Tibial nerve (tissue), 4 donors: ENCODE results near the gene CAVIN2. TPM values are rescaled to one million over a fixed set of nuclear protein-coding genes. Genes with fewer than 3 reads are reported as not detected.

Source experiments
- DNase-seq, 2 donors: peaks; one replicate each; pipeline ENCODE4 v3.0.0-alpha.2; 2019; ENCODE audit warnings: low spot score in 2 of 2
- H3K27ac ChIP-seq, 4 donors: fragments of 200-600 bp; sonication (generic) in 3 of 4; one replicate each; pipeline ENCODE4 v1.5.1; 2017 to 2019; ENCODE audit warnings: mild to moderate bottlenecking in 1 of 4
- H3K27me3 ChIP-seq, 2 donors: fragments of 200-600 bp; sonication (generic) in 1 of 2; one replicate each; pipeline versions ENCODE4 v1.5.1 to v1.6.0; 2017 to 2019
- H3K36me3 ChIP-seq, 3 donors: fragments of 200-600 bp; sonication (generic); one replicate each; pipeline ENCODE4 v1.5.1; 2018 to 2019
- H3K4me1 ChIP-seq, 4 donors: fragments of 200-600 bp; sonication (generic) in 3 of 4; one replicate each; pipeline ENCODE4 v1.5.1; 2017 to 2019
- H3K4me3 ChIP-seq, 4 donors: fragments of 200-600 bp; sonication (generic) in 3 of 4; one replicate each; pipeline ENCODE4 v1.5.1; 2017 to 2019; ENCODE audit warnings: mild to moderate bottlenecking in 1 of 4, moderate library complexity in 1 of 4
- H3K9me3 ChIP-seq, 4 donors: fragments of 200-600 bp; sonication (generic) in 3 of 4; one replicate each; pipeline ENCODE4 v1.5.1; 2017 to 2019
- EP300 ChIP-seq, 2 donors: sonication (generic); formaldehyde crosslinking; IDR thresholded peaks; one replicate each; pipeline ENCODE4 v1.6.1; 2017; ENCODE audit warnings: antibody characterized with exemption in 2 of 2, mild to moderate bottlenecking in 1 of 2
- POLR2A ChIP-seq, 2 donors: fragments of 450-650 bp; IDR thresholded peaks; one replicate each; pipeline ENCODE4 v1.6.1; 2017; ENCODE audit warnings: antibody characterized with exemption in 2 of 2, mild to moderate bottlenecking in 2 of 2, moderate library complexity in 2 of 2
- WGBS, 2 donors: methylation state at CpG; one replicate each; pipeline ENCODE4 v1.1.5; 2018; 5-methylcytosine and 5-hydroxymethylcytosine counted together
- total RNA-seq, 4 donors: library from RNA; depleted of rRNA; stranded (reverse); fragments of >200 nt; gene quantifications; one replicate each; pipeline ENCODE4 v1.1.0, GENCODE V29; 2016
- TF ChIP-seq, protein P1 (sequence below), 5 experiments: fragments of 200-600 bp in 3 of 5; fragments of 450-650 bp in 2 of 5; sonication (generic) in 3 of 5; IDR thresholded peaks; one replicate each; pipeline ENCODE4 v1.5.1; 2016 to 2019; ENCODE audit warnings: antibody characterized with exemption in 5 of 5, mild to moderate bottlenecking in 3 of 5, moderate library complexity in 2 of 5

CAVIN2 gene
- total RNA-seq, 4 donors from 2014 or later = 47.9 to 54.0 (median 50.9) TPM

DNA sequence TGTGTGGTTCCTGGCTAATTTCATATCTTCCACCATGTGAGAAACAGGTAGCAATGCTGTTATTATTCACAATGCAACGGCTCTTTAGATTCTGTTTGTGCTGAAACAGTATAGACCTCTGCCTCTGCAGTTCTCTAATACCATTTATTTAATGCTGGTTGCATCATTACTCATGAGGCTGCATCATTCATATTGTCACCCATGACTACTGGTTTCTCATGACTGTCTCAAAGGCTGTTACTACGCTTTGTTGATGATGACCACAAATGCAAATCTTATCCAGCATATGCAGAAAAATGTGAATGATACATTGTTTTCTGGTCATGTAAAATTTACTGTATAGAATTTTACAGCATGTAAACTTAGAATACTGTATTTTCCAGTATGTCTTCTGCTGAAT is 22.5 kb downstream of the CAVIN2 start:
- no peak for DNase-seq
- Histone ChIP-seq H3K36me3 (no peaks in the 10 kb centered on the region), H3K9me3 (no peaks in the 10 kb centered on the region), H3K4me1 (no peaks in the 10 kb centered on the region), H3K27me3 (no peaks in the 10 kb centered on the region), H3K27ac (no peak overlapping the region), H3K4me3 (no peak overlapping the region)
- TF ChIP-seq, protein P1, sequence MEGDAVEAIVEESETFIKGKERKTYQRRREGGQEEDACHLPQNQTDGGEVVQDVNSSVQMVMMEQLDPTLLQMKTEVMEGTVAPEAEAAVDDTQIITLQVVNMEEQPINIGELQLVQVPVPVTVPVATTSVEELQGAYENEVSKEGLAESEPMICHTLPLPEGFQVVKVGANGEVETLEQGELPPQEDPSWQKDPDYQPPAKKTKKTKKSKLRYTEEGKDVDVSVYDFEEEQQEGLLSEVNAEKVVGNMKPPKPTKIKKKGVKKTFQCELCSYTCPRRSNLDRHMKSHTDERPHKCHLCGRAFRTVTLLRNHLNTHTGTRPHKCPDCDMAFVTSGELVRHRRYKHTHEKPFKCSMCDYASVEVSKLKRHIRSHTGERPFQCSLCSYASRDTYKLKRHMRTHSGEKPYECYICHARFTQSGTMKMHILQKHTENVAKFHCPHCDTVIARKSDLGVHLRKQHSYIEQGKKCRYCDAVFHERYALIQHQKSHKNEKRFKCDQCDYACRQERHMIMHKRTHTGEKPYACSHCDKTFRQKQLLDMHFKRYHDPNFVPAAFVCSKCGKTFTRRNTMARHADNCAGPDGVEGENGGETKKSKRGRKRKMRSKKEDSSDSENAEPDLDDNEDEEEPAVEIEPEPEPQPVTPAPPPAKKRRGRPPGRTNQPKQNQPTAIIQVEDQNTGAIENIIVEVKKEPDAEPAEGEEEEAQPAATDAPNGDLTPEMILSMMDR (IDR thresholded peaks at IDR 0.05) = no peak
- TF ChIP-seq EP300 (IDR thresholded peaks at IDR 0.05) (no peak), POLR2A (IDR thresholded peaks at IDR 0.05) (no peak)
- 84 to 93% methylated on average over 2 of the region's 2 CpGs for WGBS, 2 donors

DNA sequence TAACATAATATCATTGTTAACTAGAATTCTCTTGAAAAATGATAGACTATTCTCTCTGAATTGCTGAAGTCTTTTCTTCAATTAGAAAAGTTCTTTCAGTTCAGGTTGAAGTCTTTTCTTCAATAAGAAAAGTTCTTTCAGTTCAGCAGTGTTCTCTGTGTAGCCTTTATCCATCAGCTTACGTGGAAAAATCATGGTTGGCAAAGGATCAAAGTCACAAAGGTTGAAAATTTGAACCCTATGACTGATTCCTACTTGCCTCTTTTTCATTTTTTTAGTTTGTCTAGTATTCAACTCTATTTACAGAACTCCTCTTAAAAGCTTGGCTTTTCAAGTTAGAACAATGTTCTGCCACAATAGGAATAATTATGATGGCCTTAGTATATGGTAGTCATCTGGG is 25.8 kb downstream of the CAVIN2 start:
- no peak for DNase-seq
- Histone ChIP-seq H3K27me3 (no peaks in the 10 kb centered on the region), H3K4me3 (no peak overlapping the region), H3K4me1 (no peaks in the 10 kb centered on the region), H3K9me3 (no peaks in the 10 kb centered on the region), H3K36me3 (no peaks in the 10 kb centered on the region), H3K27ac (no peak overlapping the region)
- no peak for TF ChIP-seq POLR2A (IDR thresholded peaks at IDR 0.05)
- WGBS, 2 donors = 49 to 60% methylated on average over 1 of the region's 1 CpG

DNA sequence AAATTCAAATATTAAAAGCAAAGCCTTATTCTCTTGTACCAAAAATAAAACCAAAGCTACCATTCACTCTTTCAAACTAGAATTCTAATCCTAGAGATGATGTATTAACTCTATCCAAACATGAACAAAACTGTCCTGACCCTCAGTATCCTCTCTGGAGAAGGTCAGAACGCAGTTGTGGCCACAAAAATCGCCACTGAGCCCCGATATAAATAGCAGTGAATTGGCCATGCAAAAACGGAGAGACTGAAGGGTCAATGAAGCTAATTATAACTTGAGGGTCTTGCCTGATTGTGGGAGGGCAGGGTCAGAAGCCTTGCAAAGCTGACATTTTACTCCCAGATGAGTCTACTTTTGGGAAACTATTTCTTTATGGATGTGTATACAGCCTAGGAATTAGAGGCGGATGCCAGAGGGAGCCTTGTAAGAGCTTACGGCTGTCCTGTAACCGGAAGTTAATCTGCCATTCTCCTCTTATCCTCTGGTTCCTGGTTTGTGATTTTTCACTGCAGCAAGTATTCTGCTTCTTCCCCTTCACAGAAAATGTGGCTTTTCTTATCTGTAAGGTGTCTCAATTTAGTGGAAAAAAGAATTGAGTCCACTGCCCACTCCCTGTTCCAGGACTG is 28.1 kb downstream of the CAVIN2 start:
- H3K27ac ChIP-seq = no peak overlapping the region
- TF ChIP-seq, protein P1 (IDR thresholded peaks at IDR 0.05) = no peak
- TF ChIP-seq EP300 (IDR thresholded peaks at IDR 0.05) (no peak), POLR2A (IDR thresholded peaks at IDR 0.05) (no peak)
- H3K4me3 ChIP-seq = peak overlapping the region in 1 of 4 donors; percentile 4
- no peaks in the 10 kb centered on the region for H3K4me1 ChIP-seq
- DNase-seq = no peak
- no peaks in the 10 kb centered on the region for H3K27me3 ChIP-seq
- no peaks in the 10 kb centered on the region for H3K9me3 ChIP-seq
- WGBS, 2 donors = 31% methylated on average over 7 of the region's 7 CpGs
- no peaks in the 10 kb centered on the region for H3K36me3 ChIP-seq

DNA sequence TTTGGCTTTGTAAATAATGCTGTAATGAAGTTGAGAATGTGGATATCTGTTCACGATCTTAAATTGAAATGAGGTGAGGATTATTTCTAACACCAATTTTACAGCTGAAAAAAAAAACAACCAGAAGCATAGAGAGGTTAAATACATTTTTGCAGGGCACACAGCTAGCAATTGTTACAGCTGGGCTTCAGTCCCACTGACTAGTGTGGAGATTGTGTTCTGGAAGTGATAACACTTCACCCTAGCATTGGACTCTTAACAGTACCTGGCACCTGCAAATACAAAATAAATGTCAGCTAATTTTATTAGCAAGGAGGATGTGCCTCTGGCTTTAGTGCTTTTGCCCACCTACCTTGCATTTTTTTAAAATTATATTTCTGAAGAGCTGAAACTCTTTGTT is 28.8 kb downstream of the CAVIN2 start:
- 90 to 98% methylated on average over 1 of the region's 1 CpG for WGBS, 2 donors
- H3K4me1 ChIP-seq = no peaks in the 10 kb centered on the region
- no peak overlapping the region for H3K4me3 ChIP-seq
- TF ChIP-seq POLR2A (IDR thresholded peaks at IDR 0.05) (no peak), EP300 (IDR thresholded peaks at IDR 0.05) (no peak)
- TF ChIP-seq, protein P1 (IDR thresholded peaks at IDR 0.05) = no peak
- no peak for DNase-seq
- H3K27me3 ChIP-seq = no peaks in the 10 kb centered on the region
- no peaks in the 10 kb centered on the region for H3K36me3 ChIP-seq
- H3K9me3 ChIP-seq = no peaks in the 10 kb centered on the region
- H3K27ac ChIP-seq = no peak overlapping the region

DNA sequence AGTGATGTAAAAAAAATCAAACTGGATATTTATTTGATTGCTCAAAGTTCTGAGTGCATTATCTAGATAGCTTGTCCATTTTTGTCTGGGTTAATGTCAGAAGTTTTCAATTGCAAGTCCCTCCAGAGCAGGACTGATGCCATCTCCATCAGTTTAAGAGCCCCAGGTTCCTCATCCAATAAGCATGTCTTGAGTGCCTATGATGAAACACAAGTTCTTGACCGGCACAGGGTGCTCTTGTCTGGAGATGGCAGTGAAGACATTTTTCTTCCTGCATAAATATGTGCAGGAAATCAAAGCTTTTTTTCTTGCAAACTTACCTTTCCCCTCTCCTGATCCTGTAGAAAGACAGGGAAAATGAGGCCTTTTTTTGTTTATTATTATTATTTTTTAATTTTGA is 31.9 kb downstream of the CAVIN2 start:
- Histone ChIP-seq H3K9me3 (no peaks in the 10 kb centered on the region), H3K27ac (no peak overlapping the region), H3K4me3 (no peak overlapping the region), H3K27me3 (no peaks in the 10 kb centered on the region), H3K4me1 (peaks cover 0 to 12% (median 0%) of the 10 kb centered on the region in 4 donors), H3K36me3 (no peaks in the 10 kb centered on the region)
- no peak for DNase-seq
- WGBS, 2 donors = 89 to 97% methylated on average over 1 of the region's 1 CpG
- no peak for TF ChIP-seq POLR2A (IDR thresholded peaks at IDR 0.05)
- TF ChIP-seq, protein P1 (IDR thresholded peaks at IDR 0.05) = no peak
- TF ChIP-seq EP300 (IDR thresholded peaks at IDR 0.05) = no peak
